GM12891 (cell line): ENCODE results near the gene FAXC.

Source experiments
- PAX5 ChIP-seq: IDR thresholded peaks from 2 replicates; pipeline ENCODE4 v1.6.1; 2011; ENCODE audit warnings: low read length, moderate library complexity, mild to moderate bottlenecking; ENCODE audit not compliant: insufficient read depth, severe bottlenecking
- POLR2A ChIP-seq: IDR thresholded peaks from 2 replicates; pipeline ENCODE4 v1.6.1; 2011; ENCODE audit warnings: low read depth, low read length, control low read depth
- POLR2AphosphoS5 ChIP-seq: IDR thresholded peaks from 2 replicates; pipeline ENCODE4 v1.6.1; 2011; ENCODE audit warnings: low read depth, low read length, control low read depth
- TAF1 ChIP-seq: IDR thresholded peaks from 2 replicates; pipeline ENCODE4 v1.6.1; 2011; ENCODE audit warnings: low read depth, low read length, control low read depth

- TF ChIP-seq POLR2AphosphoS5 (no peak), POLR2A (no peak), TAF1 (no peak), PAX5 (no peak)
Measured at GRCh38 chr6:99364026-99364425, 14.6 kb upstream of the FAXC start.
